IMR-90 (cell line): ENCODE data around the gene C4orf33.

Experiments
- CTCF ChIP-seq: conservative IDR thresholded peaks from 2 replicates; pipeline ENCODE4 v1.5.1; 2012; ENCODE audit warnings: mild to moderate bottlenecking, low read depth, low read length, improper control_type of control experiment
- MAFK ChIP-seq: IDR thresholded peaks from 2 replicates; pipeline ENCODE4 v1.6.1; 2012; ENCODE audit warnings: low read depth, low read length, improper control_type of control experiment
- MXI1 ChIP-seq: IDR thresholded peaks from 2 replicates; pipeline ENCODE4 v1.6.1; 2012; ENCODE audit warnings: low read depth, mild to moderate bottlenecking, low read length, moderate library complexity, borderline replicate concordance
- POLR2A ChIP-seq: IDR thresholded peaks from 2 replicates; pipeline ENCODE4 v1.6.1; 2012; ENCODE audit warnings: mild to moderate bottlenecking, low read depth, low read length
- SMC3 ChIP-seq: fragments of 150-350 bp; IDR thresholded peaks from 2 replicates; pipeline ENCODE4 v1.6.1; 2016; ENCODE audit warnings: low read depth, mild to moderate bottlenecking, antibody characterized with exemption, low read length, moderate library complexity

DNA sequence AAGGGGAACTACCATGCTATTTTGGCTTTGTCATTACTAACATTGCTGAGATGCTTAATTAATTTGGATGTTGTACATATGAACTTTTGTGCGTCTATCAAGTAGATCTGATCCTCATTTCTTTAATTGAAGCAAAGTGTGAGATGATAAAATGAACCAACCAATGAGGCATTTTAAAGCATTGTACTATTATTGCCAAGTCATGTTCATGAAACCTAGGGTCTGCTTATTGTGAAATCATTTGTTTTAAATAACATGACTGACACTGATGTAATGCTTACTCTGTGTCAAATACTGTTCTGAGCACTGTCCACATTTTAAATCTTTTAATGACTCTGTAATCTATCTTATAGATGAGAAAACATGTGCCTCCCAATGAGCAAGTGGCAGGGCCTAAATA, 57.7 kb downstream of the C4orf33 start:
- no peak for TF ChIP-seq MXI1
- TF ChIP-seq CTCF = no peak
- TF ChIP-seq MAFK = no peak
- no peak for TF ChIP-seq POLR2A
- no peak for TF ChIP-seq SMC3
